ENCODE data around the gene ZCCHC7. TPM values are rescaled to one million over a fixed set of nuclear protein-coding genes. Genes with fewer than 3 reads are reported as not detected.

Gene ZCCHC7
- total RNA-seq, 1 experiment from 2014 or later, result 31.2 TPM

DNA sequence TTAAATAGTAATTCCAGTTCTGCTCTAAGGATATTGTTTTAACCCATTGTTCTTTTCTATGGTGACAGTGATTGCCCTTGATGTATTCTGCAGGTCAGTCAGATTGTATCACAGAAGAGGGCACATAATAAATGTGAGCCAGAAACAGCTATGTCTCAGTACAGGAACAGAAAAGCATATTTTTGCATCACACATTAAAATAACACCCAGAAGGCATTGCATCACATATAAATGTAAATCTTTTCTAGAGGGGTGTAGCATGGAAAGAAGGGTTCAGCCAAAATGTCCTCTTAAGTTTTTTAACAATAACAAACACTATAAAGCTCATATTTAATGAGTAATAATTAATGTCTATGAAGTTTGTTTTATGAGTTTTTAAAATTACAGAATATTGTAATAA lies 30.0 kb downstream of the ZCCHC7 start (continued):
- TF ChIP-seq, protein P1, sequence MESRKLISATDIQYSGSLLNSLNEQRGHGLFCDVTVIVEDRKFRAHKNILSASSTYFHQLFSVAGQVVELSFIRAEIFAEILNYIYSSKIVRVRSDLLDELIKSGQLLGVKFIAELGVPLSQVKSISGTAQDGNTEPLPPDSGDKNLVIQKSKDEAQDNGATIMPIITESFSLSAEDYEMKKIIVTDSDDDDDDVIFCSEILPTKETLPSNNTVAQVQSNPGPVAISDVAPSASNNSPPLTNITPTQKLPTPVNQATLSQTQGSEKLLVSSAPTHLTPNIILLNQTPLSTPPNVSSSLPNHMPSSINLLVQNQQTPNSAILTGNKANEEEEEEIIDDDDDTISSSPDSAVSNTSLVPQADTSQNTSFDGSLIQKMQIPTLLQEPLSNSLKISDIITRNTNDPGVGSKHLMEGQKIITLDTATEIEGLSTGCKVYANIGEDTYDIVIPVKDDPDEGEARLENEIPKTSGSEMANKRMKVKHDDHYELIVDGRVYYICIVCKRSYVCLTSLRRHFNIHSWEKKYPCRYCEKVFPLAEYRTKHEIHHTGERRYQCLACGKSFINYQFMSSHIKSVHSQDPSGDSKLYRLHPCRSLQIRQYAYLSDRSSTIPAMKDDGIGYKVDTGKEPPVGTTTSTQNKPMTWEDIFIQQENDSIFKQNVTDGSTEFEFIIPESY (IDR thresholded peaks at IDR 0.05; ENCODE audit: extremely low read depth, insufficient replicate concordance, low read length), result no peak
- TF ChIP-seq SIN3A (IDR thresholded peaks at IDR 0.05; ENCODE audit: low read depth) (no peak), POLR2AphosphoS5 (IDR thresholded peaks at IDR 0.05; ENCODE audit: low read depth, low read length) (no peak), EZH2phosphoT487 (IDR thresholded peaks at IDR 0.05; ENCODE audit: borderline replicate concordance) (no peak), JUND (IDR thresholded peaks at IDR 0.05) (no peak), TCF7L2 (IDR thresholded peaks at IDR 0.05; ENCODE audit: borderline replicate concordance, extremely low read depth, insufficient read depth, insufficient read length) (no peak), CBX3 (IDR thresholded peaks at IDR 0.05; ENCODE audit: low read depth) (no peak)

DNA sequence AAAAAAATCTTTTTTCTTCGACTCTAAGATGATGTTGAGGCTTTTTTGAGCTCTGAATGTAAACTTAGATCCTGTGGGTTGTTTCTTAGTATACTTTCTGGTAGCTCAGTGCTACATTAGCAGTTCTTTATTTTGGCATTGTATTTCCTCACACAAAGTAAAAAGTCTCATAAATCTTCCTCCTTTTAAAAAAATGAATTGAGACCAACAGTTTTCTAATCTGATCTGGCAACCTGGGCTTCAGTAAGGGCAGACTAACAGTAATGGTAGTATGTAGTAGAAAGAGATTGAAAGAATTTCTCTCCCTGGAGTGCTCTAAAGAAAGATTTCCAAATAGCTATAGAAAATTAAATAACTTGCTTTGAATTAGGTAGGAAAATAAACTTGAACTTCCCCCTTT lies 31.4 kb downstream of the ZCCHC7 start:
- RAD21 ChIA-PET (ENCODE audit: low non-redundant PET in 1 of 2, low total read pairs in 2 of 2, uncharacterized antibody in 2 of 2, unreplicated experiment in 2 of 2), result no interaction called here
- CTCF ChIA-PET, result no interaction called here
- H3K9ac ChIP-seq (ENCODE audit: low read length), result no peak overlapping the region
- POLR2A ChIA-PET, result no interaction called here
- intact Hi-C loops (cut with micrococcal nuclease), result no loop called here
- ATAC-seq (no peak), DNase-seq (ENCODE audit: low read depth, low spot score) (no peak)
- no peak overlapping the region for H2AFZ ChIP-seq (ENCODE audit: low read depth, low read length, poor library complexity, severe bottlenecking)
- 0 out of 4 replicates have a peak, but pooled peaks cover 0 to 6% of the 10 kb centered on the region in 2 experiments for H3K36me3 ChIP-seq (ENCODE audit: control insufficient read depth in 1 of 2, insufficient read depth in 2 of 2, low read length in 2 of 2)
- H3K27me3 ChIP-seq (ENCODE audit: insufficient read depth, low read length), result no peaks in the 10 kb centered on the region
- H3K4me2 ChIP-seq (ENCODE audit: low read length), result no peak overlapping the region
- no peak for TF ChIP-seq YY1 (IDR thresholded peaks at IDR 0.05; ENCODE audit: extremely low read depth, insufficient replicate concordance, low read depth, low read length)
- TF ChIP-seq SP1 (IDR thresholded peaks at IDR 0.05; ENCODE audit: low read depth), result no peak
- no peak for TF ChIP-seq EZH2phosphoT487 (IDR thresholded peaks at IDR 0.05; ENCODE audit: borderline replicate concordance)
- TF ChIP-seq SIN3A (IDR thresholded peaks at IDR 0.05; ENCODE audit: low read depth), result no peak
- TF ChIP-seq ELF1 (IDR thresholded peaks at IDR 0.05; ENCODE audit: borderline replicate concordance, low read depth), result no peak
- TF ChIP-seq, protein P2, sequence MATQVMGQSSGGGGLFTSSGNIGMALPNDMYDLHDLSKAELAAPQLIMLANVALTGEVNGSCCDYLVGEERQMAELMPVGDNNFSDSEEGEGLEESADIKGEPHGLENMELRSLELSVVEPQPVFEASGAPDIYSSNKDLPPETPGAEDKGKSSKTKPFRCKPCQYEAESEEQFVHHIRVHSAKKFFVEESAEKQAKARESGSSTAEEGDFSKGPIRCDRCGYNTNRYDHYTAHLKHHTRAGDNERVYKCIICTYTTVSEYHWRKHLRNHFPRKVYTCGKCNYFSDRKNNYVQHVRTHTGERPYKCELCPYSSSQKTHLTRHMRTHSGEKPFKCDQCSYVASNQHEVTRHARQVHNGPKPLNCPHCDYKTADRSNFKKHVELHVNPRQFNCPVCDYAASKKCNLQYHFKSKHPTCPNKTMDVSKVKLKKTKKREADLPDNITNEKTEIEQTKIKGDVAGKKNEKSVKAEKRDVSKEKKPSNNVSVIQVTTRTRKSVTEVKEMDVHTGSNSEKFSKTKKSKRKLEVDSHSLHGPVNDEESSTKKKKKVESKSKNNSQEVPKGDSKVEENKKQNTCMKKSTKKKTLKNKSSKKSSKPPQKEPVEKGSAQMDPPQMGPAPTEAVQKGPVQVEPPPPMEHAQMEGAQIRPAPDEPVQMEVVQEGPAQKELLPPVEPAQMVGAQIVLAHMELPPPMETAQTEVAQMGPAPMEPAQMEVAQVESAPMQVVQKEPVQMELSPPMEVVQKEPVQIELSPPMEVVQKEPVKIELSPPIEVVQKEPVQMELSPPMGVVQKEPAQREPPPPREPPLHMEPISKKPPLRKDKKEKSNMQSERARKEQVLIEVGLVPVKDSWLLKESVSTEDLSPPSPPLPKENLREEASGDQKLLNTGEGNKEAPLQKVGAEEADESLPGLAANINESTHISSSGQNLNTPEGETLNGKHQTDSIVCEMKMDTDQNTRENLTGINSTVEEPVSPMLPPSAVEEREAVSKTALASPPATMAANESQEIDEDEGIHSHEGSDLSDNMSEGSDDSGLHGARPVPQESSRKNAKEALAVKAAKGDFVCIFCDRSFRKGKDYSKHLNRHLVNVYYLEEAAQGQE (IDR thresholded peaks at IDR 0.05; ENCODE audit: low read depth), result no peak
- no peak for TF ChIP-seq SRF (IDR thresholded peaks at IDR 0.05; ENCODE audit: low read depth)
- no peak for TF ChIP-seq POLR2A (IDR thresholded peaks at IDR 0.05; ENCODE audit: borderline replicate concordance, extremely low read depth, insufficient read depth, insufficient read length)
- no peak for TF ChIP-seq ZNF274 (IDR thresholded peaks at IDR 0.05; ENCODE audit: low read depth, low read length)
- TF ChIP-seq ZFX (IDR thresholded peaks at IDR 0.05), result no peak
- no peak for TF ChIP-seq CBX3 (IDR thresholded peaks at IDR 0.05; ENCODE audit: low read depth)
- TF ChIP-seq POLR2AphosphoS5 (IDR thresholded peaks at IDR 0.05; ENCODE audit: low read depth, low read length), result no peak
- H4K20me1 ChIP-seq (ENCODE audit: insufficient read depth), result no peaks in the 10 kb centered on the region
- H3K27ac ChIP-seq (ENCODE audit: low read depth, low read length), result no peak overlapping the region
- peaks cover 66% of the 10 kb centered on the region for H3K79me2 ChIP-seq (ENCODE audit: insufficient read depth, low read length)
- no peaks in the 10 kb centered on the region for H3K9me3 ChIP-seq (ENCODE audit: control insufficient read depth in 1 of 2, insufficient read depth in 1 of 2, low read depth in 1 of 2, low read length in 2 of 2)
- BruUV-seq (replicated peaks), result no TSS peak
- no peak overlapping the region for H3K4me3 ChIP-seq (replicated peaks in 1 of 2; ENCODE audit: low read depth in 1 of 2, low read length in 2 of 2)
- no peaks in the 10 kb centered on the region for H3K9me2 ChIP-seq (ENCODE audit: insufficient read depth)
- no peaks in the 10 kb centered on the region for H3K4me1 ChIP-seq (ENCODE audit: control insufficient read depth in 1 of 2, insufficient read depth in 2 of 2, low read length in 2 of 2)

All from HCT116 (cell line).